ENCODE measurements around the gene LRIT1.

Gene LRIT1

DNA sequence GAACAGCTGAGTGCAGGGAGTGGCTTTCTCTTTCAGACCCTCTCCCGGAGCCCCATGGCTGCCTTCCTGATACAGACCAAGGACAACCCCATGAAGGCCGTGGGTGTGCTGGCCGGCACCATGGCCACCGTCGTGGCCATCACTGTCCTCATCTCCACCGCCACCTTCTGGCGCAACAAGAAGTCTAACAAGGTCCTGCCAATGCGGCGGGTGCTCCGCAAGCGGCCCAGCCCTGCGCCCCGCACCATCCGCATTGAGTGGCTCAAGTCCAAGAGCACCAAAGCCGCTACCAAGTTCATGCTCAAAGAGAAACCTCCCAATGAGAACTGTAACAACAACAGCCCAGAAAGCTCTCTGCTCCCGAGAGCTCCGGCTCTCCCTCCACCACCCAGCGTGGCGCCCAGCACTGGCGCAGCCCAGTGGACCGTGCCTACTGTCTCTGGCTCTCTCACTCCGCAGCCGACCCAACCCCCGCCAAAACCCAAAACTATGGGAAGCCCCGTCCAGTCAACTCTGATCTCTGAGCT lies 27.2 kb downstream of the LRIT1 start:
- DNase-seq (ENCODE audit: low spot score), result no peak

DNA sequence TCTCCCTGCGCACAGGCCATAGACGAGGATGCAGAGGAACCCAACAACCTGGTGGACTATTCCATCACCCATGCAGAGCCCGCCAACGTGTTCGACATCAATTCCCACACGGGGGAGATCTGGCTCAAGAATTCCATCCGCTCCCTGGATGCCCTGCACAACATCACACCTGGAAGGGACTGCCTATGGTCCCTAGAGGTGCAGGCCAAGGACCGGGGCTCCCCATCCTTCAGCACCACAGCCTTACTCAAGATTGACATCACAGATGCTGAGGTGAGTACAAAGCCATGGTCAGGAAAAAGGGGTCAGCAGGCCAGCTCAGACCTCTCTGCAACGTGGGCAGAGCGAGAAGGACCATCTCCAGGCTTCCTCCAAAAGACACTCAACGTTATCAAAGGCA lies 28.3 kb downstream of the LRIT1 start:
- DNase-seq (ENCODE audit: low spot score), result no peak

DNA sequence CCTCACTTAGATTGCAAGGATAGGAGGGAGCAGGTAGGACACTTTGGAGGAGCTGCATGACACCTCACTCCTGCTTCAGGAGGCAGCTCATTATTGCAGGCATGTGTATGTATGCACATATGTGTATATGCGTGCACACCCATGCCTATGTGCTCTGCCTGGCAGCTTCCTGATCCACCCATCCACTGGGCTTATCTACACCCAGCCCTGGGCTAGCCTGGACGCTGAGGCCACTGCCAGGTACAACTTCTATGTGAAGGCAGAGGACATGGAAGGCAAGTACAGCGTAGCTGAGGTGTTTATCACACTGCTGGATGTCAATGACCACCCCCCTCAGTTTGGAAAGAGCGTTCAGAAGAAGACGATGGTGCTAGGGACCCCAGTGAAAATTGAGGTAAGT lies 29.3 kb downstream of the LRIT1 start:
- no peak for DNase-seq (ENCODE audit: low spot score)

DNA sequence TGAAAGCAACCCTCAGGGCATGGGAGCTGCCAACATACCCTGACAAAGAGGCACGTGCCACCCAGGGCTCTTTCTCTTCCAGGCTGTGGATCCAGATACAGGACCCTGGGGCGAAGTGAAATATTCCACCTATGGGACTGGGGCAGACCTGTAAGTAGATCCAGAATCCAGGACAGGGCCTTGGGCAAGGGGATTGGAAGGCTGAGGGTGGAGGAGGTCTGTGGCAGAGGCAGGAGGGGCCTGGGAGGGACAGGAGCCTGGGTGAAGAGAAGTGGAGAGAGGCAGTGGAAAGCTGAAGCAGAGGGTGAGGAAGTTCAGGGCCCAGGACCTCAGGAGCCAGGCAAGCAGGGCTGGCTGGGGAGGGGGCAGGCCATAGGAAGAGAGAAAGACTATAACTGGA lies 29.8 kb downstream of the LRIT1 start:
- no peak for DNase-seq (ENCODE audit: low spot score)

DNA sequence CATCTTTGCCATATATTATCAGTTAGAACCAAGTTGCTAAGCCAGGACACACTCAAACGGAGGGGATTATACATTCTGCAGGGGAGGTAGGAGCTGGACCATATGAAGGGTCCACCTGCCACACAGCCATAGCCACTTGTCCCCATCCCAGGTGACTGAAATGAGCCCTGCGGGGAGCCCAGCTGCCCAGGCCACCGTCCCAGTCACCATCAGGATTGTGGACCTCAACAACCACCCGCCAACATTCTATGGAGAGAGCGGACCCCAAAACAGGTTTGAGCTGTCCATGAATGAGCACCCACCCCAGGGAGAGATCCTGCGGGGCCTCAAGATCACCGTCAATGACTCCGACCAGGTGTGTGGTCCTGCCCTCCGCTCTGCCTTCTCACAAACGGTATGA lies 33.3 kb downstream of the LRIT1 start:
- no peak for DNase-seq (ENCODE audit: low spot score)

DNA sequence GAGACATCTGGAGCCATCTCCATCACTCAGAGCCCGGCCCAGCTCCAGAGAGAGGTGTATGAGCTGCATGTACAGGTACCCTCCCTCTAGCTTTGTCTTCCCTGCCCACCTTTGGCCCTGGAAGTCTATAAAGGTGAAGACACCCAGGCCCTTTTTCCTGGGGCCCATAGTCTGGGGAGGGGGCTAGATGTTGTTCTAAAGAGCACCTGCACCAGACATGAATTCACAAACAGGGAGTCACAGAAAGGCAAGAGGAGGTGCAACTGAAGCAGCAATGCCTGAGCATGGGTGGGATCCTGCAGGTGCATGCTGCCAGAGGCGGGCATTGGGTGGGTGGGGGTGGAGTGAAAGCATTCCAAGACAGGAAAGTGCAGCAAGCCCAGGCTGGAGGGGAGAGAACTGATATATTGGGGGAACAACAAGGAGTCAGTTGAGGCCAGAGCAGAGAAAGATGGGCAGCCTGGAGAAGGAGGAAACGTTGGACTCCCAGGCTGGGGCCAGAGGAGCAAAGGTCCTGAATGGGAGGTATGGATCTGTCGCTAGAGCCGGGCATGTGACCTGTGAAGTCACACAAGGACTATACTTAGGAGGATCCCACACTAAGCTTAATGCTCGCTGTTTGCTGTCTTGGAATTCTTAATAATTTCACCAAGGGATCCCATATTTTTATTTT lies 35.4 kb downstream of the LRIT1 start:
- DNase-seq (ENCODE audit: low spot score), result no peak

DNA sequence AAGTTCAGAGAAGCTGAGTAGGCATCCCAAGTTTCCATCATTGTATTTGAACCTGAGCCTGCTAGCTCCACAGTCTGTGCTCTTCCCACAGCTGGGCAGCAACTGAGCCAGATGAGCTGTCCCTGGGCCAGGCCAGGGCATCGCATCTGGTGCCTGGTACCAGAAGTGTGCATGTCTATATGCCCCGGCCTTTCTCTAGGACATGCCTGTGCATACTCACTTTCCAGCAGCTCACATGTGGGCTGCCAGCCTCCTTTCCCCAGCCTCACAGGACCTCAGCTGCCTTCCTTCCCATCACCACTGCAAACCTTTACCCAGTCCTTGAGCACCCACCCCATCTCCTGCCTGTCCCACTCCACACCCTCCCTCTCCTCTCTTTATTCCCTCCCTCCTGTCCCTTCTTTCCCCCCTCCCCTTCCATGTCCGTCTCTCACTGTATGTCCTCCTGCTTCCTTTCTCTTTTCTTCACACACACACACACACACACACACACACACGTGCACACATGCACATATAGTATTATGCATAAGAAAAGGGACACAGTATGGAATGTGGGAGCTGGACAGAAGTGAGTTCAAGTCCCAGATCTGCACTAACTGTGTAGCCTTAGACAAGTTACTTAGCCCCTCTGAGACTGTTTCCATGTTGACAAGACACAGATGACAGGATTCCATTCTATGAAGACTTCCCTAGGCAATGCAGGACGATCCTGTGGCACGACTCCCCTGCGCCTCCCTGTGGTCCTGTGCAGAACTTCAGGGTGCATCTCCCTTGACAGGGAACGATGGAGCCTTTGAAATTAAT lies 36.1 kb downstream of the LRIT1 start:
- DNase-seq (ENCODE audit: low spot score), result peak; percentile 60

DNA sequence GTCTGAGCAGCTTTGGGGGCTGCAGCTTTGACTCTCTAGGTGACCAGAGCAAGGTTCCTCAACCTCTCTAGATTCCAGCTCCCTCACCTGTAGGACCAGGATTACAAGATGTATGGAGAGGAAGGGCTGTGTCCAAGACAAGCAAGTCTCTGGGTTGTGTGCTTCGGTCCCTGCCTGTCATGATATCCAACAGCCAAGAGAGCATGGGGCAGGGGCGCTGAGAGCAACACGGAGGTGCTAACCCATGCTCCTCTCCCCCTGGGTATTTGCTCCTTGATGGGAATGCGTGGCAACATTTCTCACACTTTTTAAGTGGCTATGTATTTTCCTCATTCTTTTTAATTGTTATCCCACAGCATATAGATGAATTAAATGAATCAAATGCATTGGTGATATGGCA lies 36.7 kb downstream of the LRIT1 start:
- no peak for DNase-seq (ENCODE audit: low spot score)

DNA sequence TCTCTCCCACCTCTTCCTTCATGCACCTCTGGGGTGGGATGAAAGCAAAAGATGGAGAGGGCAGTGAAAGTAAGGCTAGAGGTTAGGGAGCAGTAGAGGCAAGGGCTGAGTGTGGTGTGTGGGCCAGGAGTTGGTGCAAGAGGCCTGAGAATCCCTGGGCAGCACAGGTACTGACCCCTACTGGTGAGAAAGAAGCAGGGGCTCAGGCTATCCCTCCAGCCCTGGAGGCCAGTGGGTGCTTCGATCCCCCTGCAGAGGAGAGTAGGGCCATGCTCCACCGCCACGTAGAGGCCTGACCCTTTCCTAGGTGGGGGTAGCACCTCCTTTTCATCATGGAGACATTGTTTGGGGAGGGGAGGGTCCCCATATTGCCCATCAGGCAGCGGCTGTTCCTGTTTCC lies 37.2 kb downstream of the LRIT1 start:
- no peak for DNase-seq (ENCODE audit: low spot score)

DNA sequence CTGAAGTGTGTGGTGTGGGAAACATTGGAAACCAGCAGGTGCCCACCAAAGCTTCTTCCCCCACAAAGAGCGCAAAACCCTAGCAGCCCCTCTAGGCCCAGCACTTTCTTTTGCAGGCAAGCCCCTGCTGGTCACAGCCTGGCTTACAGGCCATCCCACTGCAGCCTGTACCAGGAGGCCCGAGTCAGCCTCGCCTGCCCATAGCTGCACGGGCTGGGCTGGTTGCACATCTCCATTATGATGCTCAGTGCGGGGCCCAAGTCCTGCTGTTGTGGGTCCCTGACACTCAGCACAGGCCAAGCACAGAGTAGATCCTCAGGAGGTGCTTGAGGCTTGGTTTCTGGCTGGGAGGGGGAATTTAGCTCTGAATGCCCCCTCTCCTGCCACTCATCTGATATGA lies 39.0 kb downstream of the LRIT1 start:
- no peak for DNase-seq (ENCODE audit: low spot score)

DNA sequence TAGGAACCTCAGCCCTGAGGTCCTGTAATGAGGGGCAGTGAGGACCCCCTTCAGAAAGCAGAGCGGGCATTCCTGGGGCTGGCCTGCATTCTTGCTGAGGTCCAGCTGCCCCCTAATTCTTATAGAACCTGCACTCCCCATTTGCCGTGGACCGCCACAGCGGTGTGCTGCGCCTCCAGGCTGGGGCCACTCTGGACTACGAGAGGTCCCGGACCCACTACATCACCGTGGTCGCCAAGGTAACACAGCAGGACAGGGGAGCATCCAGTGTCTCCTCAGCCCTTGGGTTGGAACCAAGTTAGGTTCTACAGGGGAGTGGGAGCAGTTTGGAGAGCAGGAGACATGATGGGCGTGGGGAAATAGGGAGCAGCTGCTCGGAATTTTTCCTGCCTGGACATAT lies 39.7 kb downstream of the LRIT1 start:
- no peak for DNase-seq (ENCODE audit: low spot score)

DNA sequence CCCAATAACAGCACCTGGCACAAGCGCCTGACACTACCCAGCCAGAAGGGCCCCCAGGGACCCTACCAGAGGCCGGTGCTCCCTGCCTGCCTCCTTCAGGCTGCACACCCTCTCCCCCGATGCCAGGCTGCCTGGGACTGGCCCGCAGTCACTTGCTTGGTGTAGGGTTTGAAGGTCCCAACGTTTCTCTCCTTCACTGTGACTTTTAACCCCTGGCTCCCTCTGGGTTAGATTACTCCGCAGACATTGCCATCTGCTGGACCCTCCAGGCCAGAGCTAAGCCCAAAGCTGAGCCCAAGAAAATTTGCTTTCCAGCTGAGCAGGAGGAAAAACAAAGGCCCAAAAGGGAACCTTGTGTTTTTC lies 40.1 kb downstream of the LRIT1 start:
- DNase-seq (ENCODE audit: low spot score), result no peak

DNA sequence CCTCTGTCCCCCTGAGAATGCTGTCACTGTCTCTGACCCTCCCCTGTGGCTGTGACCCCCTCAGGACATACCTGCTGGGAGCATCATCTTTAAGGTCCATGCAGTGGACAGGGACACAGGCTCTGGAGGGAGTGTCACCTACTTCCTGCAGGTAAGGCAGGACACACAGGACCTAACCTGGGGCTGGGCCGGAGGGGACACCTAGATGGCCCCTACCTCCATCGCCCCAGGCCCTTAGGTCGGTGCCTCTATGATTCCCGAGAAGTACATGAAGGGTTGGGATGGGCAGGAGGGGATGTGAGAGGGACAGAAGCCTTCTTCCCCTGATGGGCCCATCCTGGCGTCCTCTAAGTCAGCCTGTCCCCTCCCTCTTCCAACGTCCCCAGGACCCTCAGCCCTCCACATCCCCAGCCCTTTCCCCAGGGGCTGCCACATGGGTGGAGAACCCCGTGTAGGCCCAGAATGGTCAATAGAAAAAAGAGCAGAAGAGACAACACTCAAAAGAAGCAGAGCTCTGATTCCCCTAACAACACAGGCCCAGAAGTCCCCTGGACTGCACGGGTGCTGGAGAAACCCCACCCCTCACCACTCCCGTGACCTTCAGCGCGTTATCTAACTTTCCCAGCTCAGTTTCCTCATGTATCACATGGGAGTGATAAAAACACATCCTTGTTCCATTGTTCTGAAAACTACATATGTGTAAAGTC lies 40.7 kb downstream of the LRIT1 start:
- no peak for DNase-seq (ENCODE audit: low spot score)

DNA sequence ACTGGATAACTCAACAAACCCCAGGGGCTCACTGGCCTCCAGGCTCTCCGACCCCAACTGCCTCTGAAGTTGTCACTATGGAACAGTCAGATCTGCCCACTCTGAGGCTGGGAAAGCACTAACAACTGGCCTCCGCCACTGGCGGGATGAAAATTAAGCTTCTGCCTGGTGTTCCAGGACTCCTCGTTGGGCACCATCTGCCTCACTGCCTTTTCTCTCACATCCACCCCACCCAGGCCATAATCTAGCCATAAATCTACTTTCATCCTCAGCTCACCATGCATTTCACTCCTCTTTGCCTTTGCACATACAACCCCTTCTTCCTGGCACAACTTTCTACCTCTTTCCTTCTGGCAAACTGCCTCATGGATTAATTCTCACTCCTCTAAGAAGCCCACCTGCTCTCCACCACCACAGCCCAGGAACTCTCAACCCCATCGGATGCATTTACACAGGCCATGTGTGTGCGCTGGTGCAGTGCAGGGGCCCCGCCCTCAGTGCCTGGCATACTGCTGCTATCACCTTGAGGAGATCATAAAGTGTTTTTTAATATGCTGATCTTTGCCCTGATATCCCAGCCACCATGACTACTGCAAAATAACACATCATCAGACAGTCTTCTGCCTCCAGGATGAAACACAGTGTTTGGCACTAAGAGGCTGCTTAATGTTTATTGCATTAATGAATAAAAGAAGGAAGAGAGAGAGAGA lies 43.0 kb downstream of the LRIT1 start:
- DNase-seq (ENCODE audit: low spot score), result no peak

DNA sequence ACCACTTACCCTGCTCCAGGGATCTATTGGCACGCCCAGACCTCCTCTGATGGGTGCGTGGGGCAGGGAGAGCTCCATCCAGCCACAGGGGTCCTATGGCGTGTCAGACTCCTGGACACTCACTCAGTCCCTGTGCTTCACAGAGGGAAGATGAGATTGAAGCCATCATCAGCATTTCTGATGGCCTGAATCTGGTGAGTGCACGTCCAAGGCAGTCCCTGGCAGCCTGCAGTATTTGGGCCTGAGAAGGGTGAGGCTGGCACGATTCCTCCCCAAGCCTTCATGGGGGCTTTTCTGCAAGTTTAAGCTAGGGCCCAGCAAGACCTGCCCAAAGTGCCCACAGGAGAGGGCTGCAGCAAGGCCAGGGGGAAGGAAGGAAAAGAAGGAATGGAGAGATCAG lies 43.7 kb downstream of the LRIT1 start:
- DNase-seq (ENCODE audit: low spot score), result no peak

DNA sequence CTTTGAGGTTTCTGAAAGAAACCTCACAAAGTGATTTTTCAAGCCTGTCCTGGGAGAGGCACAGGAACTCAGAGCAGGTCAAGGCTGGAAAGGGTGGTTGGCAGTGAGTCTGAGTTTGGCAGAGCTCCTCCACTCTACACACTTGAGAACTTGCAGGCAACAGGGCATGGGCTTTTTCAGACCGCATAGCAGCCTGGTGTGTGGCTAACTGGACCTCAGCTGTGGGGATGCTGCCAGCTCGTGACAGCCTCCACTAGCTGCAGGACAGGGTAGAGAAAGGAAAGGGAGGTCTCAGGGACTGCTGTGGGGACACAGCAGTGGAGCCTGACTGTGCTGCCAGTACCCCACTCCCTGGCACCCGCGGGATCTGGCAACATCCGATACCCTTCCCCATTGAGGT lies 44.4 kb downstream of the LRIT1 start:
- DNase-seq (ENCODE audit: low spot score), result no peak

DNA sequence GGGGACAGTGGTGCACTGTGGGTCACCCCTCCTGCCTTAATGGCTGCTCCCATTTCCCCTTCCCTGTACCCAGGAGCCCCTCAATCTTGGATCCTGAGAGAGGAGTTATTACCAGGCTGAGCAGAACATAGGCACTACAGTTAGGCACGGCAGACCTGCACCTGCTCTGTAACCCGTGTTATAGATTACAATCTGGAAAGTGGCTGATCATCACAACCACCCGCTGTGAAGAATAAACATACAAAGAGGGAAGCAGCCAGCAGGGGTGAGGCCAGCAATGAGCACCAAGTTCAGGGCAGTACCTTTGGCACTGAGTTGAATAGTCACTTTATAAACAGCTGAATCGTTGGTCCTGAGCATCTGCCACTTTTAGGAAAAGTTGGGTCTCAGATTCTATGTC lies 45.3 kb downstream of the LRIT1 start:
- DNase-seq (ENCODE audit: low spot score), result no peak

DNA sequence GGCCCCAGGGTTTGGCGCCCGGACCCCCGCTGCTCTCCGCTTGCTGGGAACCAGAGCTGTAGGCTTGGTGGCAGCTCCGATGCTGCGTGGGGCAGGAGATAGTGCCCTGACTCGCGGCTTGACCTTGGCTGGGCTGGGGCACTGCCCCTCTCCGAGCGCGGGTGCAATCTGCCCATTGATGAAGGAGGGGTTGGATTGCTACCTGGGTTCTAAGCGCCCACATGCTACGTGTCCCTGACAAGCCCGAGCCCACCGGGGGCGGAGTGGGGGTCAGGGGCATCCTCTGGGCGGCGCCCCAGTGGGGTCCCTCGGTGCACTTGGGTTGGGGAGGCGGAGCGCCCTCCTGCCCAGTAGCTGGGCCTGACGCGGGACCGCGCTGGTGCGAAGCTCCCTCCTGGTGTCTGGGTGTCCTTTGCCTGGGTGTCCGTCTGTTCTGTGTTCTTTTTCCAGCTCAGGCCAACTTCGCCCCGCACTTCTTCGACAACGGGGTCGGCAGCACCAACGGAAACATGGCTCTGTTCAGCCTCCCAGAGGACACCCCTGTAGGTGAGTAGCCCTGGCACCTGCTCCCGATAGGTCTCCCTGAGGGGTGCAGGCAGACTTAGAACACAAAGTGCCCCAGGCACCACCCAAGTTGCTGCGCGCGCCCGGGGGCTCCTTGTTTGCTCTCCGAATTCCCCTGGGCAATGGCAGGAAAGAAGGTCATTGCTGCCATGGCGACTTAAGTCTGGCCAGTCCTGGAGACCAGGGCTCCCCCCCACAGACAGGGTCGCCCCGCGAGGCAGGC lies 46.1 kb downstream of the LRIT1 start:
- no peak for DNase-seq (ENCODE audit: low spot score)

DNA sequence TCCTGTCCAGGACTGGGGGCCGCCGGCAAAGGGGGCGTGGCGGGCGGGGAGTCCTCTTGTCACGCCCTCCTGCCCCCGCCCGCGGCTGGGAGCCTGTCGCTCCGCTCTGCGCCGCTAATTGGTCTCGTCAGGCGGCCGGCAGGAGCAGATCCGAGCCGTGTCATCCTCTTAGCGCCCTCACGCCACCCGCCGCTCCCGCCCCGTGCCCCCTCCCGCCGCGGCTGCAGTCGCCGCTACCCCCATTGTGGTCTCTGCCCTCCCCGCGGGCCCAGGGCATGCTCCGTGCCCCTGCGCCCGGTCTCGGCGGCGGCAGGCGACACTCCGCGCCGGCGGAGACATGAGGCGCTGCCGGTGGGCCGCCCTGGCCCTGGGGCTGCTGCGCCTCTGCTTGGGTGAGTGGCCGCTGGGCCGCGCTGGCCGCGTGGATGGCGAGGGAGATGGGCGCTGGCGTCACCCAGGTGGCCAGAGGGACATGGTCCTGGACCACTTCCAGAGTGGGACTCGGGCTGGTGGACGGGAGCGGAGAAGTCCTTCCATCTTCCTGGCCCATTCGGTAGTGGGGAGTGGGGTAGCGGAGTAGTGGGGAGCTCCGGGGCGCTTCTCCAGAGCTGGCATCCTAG lies 46.8 kb downstream of the LRIT1 start, which contains the start of gene CDHR1:
Gene CDHR1, plus strand, starts transcription at position 114 of the 620 bp plus-strand sequence. Its CDS starts 224 bp downstream, at position 338.
- peak; percentile 44 for DNase-seq (ENCODE audit: low spot score)

DNA sequence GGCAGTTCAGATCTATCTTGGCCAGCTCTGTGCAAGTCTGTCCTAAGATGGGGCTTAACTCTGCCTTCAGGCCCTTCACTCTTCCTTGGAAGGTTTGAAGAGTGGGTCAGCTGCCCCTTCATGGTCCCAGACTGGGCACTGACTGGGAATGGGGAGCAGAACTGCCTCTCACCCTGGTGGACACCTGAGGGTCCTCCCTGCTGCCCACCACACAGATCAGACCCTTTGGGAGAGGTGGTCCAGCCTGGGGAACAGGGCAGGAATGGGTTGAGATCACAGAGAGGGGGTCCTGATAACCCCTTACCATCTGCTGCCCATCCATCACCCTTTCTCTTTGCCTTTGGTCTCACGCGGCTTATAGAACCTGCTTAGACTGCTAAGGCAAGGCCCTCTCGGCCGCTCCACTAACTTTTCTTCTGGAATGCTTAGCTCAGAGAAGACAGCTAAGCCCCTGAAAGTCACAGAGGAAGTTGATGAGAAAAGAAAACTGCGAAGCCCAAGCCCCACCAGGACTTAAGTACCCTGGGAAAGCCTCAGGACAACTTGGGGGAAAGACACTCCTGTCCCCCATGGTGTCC lies 47.4 kb downstream of the LRIT1 start:
- DNase-seq (ENCODE audit: low spot score), result no peak

DNA sequence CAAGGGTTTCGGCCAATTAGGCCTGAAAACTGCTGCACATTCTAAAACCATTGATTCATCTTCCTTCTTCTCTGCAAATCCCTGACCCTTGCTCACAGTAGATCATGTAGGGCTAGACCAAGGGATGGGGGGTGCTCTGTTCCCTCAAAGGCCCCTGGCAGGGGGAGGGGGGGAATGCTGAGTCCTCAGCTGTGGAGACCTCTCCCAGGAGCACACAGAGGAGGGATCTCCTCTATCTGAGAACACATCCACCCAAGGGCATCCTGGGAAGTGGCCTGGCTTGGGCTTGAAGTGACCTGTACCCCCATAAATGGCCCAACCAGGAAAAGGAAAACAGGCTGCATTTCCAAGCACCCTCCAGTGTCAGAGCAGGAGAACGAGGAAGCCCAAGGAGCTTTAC lies 48.0 kb downstream of the LRIT1 start:
- DNase-seq (ENCODE audit: low spot score), result no peak

All from CD4-positive, alpha-beta T cell treated with Interleukin-2 at 100 ng/mL for 4 hours (primary cell).